ENCODE measurements around the gene AJAP1.
A peak's percentile ranks its signal among the peaks of the same experiment; 100 is the strongest.

The AJAP1 gene

DNA sequence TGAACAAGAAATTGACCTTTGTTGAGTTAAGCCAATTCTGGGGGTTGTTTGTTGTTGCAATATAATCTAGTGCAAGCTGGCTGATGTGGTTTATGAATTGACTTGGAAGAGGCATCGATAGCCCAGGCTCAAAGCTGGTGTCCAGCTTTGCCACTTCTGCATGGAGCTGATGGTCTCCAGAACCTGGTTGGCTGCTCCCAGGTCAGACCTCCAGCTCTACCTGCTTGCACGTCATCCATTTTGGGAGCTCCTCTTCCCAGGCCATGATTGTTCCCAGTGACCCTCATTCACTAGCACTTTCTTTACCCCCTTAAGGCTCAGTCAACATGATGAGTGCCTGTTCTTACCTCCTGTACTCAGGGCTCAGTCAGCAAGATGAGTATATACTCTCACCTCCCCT, 5.8 kb upstream of the AJAP1 start:
- peaks cover 0 to 53% of the 10 kb centered on the region in 2 donors for H3K27me3 ChIP-seq
- intact Hi-C loops (cut with DNase I; ENCODE audit: low total_unique reads): no loop called here
- no peaks in the 10 kb centered on the region for H3K36me3 ChIP-seq
- peaks cover 0 to 8% (median 3%) of the 10 kb centered on the region in 4 donors for H3K4me1 ChIP-seq
- H3K4me3 ChIP-seq: no peak overlapping the region
- H3K27ac ChIP-seq: no peak overlapping the region
- DNase-seq: no peak
- TF ChIP-seq, protein P1, sequence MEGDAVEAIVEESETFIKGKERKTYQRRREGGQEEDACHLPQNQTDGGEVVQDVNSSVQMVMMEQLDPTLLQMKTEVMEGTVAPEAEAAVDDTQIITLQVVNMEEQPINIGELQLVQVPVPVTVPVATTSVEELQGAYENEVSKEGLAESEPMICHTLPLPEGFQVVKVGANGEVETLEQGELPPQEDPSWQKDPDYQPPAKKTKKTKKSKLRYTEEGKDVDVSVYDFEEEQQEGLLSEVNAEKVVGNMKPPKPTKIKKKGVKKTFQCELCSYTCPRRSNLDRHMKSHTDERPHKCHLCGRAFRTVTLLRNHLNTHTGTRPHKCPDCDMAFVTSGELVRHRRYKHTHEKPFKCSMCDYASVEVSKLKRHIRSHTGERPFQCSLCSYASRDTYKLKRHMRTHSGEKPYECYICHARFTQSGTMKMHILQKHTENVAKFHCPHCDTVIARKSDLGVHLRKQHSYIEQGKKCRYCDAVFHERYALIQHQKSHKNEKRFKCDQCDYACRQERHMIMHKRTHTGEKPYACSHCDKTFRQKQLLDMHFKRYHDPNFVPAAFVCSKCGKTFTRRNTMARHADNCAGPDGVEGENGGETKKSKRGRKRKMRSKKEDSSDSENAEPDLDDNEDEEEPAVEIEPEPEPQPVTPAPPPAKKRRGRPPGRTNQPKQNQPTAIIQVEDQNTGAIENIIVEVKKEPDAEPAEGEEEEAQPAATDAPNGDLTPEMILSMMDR (IDR thresholded peaks at IDR 0.05): no peak
- no peaks in the 10 kb centered on the region for H3K9me3 ChIP-seq

DNA sequence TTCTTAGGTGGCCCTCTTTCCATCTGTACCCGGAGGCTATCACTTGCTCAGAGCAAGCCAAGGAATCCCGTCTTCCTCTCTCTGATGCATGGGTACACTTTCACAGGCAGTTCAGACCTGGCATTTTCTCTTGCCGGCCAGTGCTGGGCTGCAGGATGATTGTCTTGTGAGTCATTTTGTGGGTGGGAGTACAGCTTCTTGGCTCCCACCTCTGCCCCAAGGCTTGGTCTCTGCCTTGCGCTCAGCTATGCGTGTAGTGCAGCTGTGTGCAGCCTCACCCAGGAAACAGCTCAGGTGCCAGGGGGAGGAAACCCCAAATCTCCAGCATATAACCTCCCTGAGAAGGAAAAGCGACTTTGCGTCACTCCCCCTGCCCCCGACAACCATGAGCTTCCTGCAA, 3.9 kb upstream of the AJAP1 start:
- Histone ChIP-seq H3K9me3 (no peaks in the 10 kb centered on the region), H3K27me3 (peaks cover 0 to 62% of the 10 kb centered on the region in 2 donors), H3K4me3 (no peak overlapping the region), H3K4me1 (peaks cover 0 to 24% (median 15%) of the 10 kb centered on the region in 4 donors), H3K36me3 (no peaks in the 10 kb centered on the region), H3K27ac (no peak overlapping the region)
- intact Hi-C loops (cut with DNase I; ENCODE audit: low total_unique reads): no loop called here
- TF ChIP-seq, protein P1 (IDR thresholded peaks at IDR 0.05): no peak
- no peak for DNase-seq

DNA sequence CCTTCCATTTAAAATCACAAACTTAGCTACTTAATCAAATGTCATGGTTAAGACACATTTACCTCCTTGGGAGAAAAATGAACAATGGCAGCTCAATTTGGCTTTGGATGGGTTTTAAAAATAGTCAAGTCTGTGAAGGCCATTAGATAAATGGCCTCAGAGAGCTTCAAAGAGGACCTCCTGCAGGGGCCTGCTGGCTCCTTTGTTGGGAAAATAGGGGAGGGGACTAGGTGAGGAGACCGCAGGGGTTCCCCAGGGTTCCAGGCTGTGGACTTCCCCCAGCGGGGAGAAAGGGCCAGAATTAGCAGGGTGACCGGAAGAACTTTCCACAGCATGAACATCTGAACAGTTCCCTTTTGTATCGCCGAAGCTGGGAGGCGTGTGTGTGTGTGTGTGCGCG, 3.4 kb upstream of the AJAP1 start:
- no peak overlapping the region for H3K27ac ChIP-seq
- TF ChIP-seq, protein P1 (IDR thresholded peaks at IDR 0.05): no peak
- H3K36me3 ChIP-seq: no peaks in the 10 kb centered on the region
- H3K4me3 ChIP-seq: no peak overlapping the region
- peaks cover 0 to 29% (median 17%) of the 10 kb centered on the region in 4 donors for H3K4me1 ChIP-seq
- peaks cover 0 to 62% of the 10 kb centered on the region in 2 donors for H3K27me3 ChIP-seq
- DNase-seq: no peak
- intact Hi-C loops (cut with DNase I; ENCODE audit: low total_unique reads): no loop called here
- H3K9me3 ChIP-seq: no peaks in the 10 kb centered on the region

DNA sequence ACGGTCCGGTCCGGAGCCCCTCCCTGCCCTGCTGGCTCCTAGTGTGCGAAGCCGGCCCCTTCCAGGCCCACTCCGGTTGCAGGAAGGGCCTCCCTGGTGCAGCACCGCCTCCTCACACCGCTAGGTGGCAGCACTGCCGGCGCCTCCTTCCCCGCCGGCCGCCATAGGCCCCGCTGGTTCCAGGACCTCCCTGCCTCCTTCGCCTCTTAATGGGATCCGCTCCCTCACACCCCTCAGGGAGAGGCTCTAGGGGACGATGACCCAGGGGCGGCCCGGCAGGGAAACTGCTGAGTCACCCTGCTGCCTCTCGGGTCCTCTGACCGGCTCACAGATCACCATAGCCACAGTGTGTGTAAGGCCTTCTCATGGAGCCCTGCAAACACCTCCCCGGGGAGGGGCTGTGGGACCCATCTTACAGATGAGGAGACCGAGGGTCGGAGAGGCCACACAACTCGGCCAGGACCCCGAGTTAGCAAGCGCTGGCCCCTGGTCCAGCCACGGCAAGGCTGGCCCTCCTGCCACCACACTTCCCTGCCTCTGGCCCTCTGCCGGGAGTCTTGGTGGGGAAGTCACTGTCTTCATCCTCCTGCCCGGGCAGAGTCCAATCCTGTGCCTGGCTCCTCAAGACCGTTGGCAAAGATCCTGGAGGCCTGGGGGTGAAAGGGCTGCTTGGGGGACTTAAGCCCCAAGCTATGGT, 1.6 kb upstream of the AJAP1 start:
- peak overlapping the region in 1 of 2 donors; percentile 12 for H3K4me3 ChIP-seq
- no peak for DNase-seq
- peaks cover 0 to 33% (median 21%) of the 10 kb centered on the region in 4 donors for H3K4me1 ChIP-seq
- TF ChIP-seq, protein P1 (IDR thresholded peaks at IDR 0.05): peak; percentile 75 to 96
- H3K27me3 ChIP-seq: peaks cover 0 to 76% of the 10 kb centered on the region in 2 donors
- no peak overlapping the region for H3K27ac ChIP-seq
- no peaks in the 10 kb centered on the region for H3K36me3 ChIP-seq
- H3K9me3 ChIP-seq: no peaks in the 10 kb centered on the region
- intact Hi-C loops (cut with DNase I; ENCODE audit: low total_unique reads): no loop called here

DNA sequence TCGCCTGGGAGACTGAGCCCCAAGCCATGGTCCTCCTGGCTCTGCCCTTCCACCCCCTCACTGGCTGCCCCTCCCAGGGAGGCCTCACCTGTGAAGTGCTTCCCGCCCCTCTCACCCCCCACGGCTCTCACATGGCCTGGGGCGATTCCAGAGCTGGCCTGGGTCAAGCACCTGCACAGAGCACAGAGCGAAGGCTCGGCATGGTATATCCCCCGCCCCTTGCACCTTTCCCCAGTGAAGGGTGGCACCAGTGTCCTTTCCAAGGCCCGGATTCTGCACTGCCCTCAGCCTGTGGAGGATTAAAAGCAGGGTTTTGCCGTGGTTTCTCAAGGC, 1.1 kb upstream of the AJAP1 start:
- no peaks in the 10 kb centered on the region for H3K36me3 ChIP-seq
- DNase-seq: no peak
- H3K4me3 ChIP-seq: no peak overlapping the region
- TF ChIP-seq, protein P1 (IDR thresholded peaks at IDR 0.05): no peak
- H3K27ac ChIP-seq: no peak overlapping the region
- peaks cover 0 to 33% (median 21%) of the 10 kb centered on the region in 4 donors for H3K4me1 ChIP-seq
- H3K27me3 ChIP-seq: peaks cover 0 to 80% of the 10 kb centered on the region in 2 donors
- no peaks in the 10 kb centered on the region for H3K9me3 ChIP-seq
- intact Hi-C loops (cut with DNase I; ENCODE audit: low total_unique reads): no loop called here
